H9 (cell line): ENCODE measurements around the gene PCDHB13. TPM values are rescaled to one million over a fixed set of nuclear protein-coding genes. Genes with fewer than 3 reads are reported as not detected.
"Not testable (repeated sequence)": the region's sequence is repeated elsewhere in the genome, so short reads cannot be mapped to it uniquely, and the experiment has no call there.

Experiments used
- DNase-seq: peaks from one replicate; pipeline ENCODE4 v3.0.0-alpha.2; 2017
- H2AFZ ChIP-seq: one replicate; pipeline ENCODE4 v1.6.1; 2013; ENCODE audit warnings: mild to moderate bottlenecking, low read length, control low read depth, moderate library complexity
- H2AK5ac ChIP-seq: 2 replicates; pipeline ENCODE4 v1.6.1; 2013; ENCODE audit warnings: low read length, control low read depth, mixed read lengths; ENCODE audit not compliant: insufficient read length
- H2BK120ac ChIP-seq: one replicate; pipeline ENCODE4 v1.6.1; 2013; ENCODE audit warnings: low read depth, mild to moderate bottlenecking, low read length, control low read depth, inconsistent platforms; ENCODE audit not compliant: poor library complexity, severe bottlenecking
- H2BK12ac ChIP-seq: 2 replicates; pipeline ENCODE4 v1.6.1; 2013; ENCODE audit warnings: low read length, control low read depth, mixed read lengths, low read depth; ENCODE audit not compliant: insufficient read length
- H2BK15ac ChIP-seq: 2 replicates; pipeline ENCODE4 v1.6.1; 2013; ENCODE audit warnings: low read depth, low read length, control low read depth
- H2BK20ac ChIP-seq: one replicate; pipeline ENCODE4 v1.6.1; 2013; ENCODE audit warnings: low read depth, mild to moderate bottlenecking, low read length, control low read depth, inconsistent platforms; ENCODE audit not compliant: poor library complexity, severe bottlenecking
- H2BK5ac ChIP-seq: 2 replicates; pipeline ENCODE4 v1.6.1; 2013; ENCODE audit warnings: low read length, control low read depth, mixed read lengths; ENCODE audit not compliant: insufficient read length
- H3K14ac ChIP-seq: 2 replicates; pipeline ENCODE4 v1.6.1; 2013; ENCODE audit warnings: low read length, control low read depth; ENCODE audit not compliant: insufficient read depth
- H3K18ac ChIP-seq: 2 replicates; pipeline ENCODE4 v1.6.1; 2013; ENCODE audit warnings: low read depth, mild to moderate bottlenecking, mixed read lengths, low read length, control low read depth; ENCODE audit not compliant: insufficient read length
- H3K23ac ChIP-seq: 2 replicates; pipeline ENCODE4 v1.6.1; 2013; ENCODE audit warnings: low read length, control low read depth, mixed read lengths, low read depth; ENCODE audit not compliant: insufficient read length
- H3K23me2 ChIP-seq: 2 replicates; pipeline ENCODE4 v1.6.1; 2013; ENCODE audit warnings: low read depth, mild to moderate bottlenecking, mixed read lengths, low read length, control low read depth; ENCODE audit not compliant: insufficient read length, poor library complexity, severe bottlenecking
- H3K27ac ChIP-seq: 2 replicates; pipeline ENCODE4 v1.5.1; 2013; ENCODE audit warnings: low read length, control low read depth, mixed read lengths, low read depth; ENCODE audit not compliant: insufficient read length
- H3K27me3 ChIP-seq: 2 replicates; pipeline ENCODE4 v1.6.1; 2013; ENCODE audit warnings: low read length, control low read depth, inconsistent platforms; ENCODE audit not compliant: insufficient read depth
- H3K4ac ChIP-seq: 2 replicates; pipeline ENCODE4 v1.6.1; 2013; ENCODE audit warnings: low read depth, mild to moderate bottlenecking, control low read depth, inconsistent platforms, low read length, moderate library complexity
- H3K4me1 ChIP-seq: 2 replicates; pipeline ENCODE4 v1.6.1; 2013; ENCODE audit warnings: low read length, control low read depth, inconsistent platforms; ENCODE audit not compliant: insufficient read depth
- H3K4me2 ChIP-seq: 2 replicates; pipeline ENCODE4 v1.6.1; 2013; ENCODE audit warnings: low read length, control low read depth, mixed read lengths; ENCODE audit not compliant: insufficient read length, insufficient read depth
- H3K56ac ChIP-seq: 2 replicates; pipeline ENCODE4 v1.6.1; 2013; ENCODE audit warnings: low read depth, mild to moderate bottlenecking, mixed read lengths, low read length, control low read depth; ENCODE audit not compliant: insufficient read length
- H3K79me1 ChIP-seq: 2 replicates; pipeline ENCODE4 v1.6.1; 2013; ENCODE audit warnings: low read depth, mild to moderate bottlenecking, moderate library complexity, low read length, control low read depth, inconsistent platforms; ENCODE audit not compliant: insufficient read depth, poor library complexity, severe bottlenecking
- H3K79me2 ChIP-seq: 2 replicates; pipeline ENCODE4 v1.6.1; 2013; ENCODE audit warnings: low read length, control low read depth, inconsistent platforms; ENCODE audit not compliant: insufficient read depth
- H3K9ac ChIP-seq: 2 replicates; pipeline ENCODE4 v1.6.1; 2013; ENCODE audit warnings: low read length, control low read depth, mixed read lengths; ENCODE audit not compliant: insufficient read length; ENCODE audit errors: extremely low read depth
- H3K9me3 ChIP-seq: one replicate; pipeline ENCODE4 v1.6.1; 2013; ENCODE audit warnings: low read depth, low read length, inconsistent platforms; ENCODE audit not compliant: control insufficient read depth
- H3T11ph ChIP-seq: one replicate; pipeline ENCODE4 v1.6.1; 2013; ENCODE audit warnings: mild to moderate bottlenecking, low read length, control low read depth, inconsistent platforms
- H4K20me1 ChIP-seq: one replicate; pipeline ENCODE4 v1.6.1; 2013; ENCODE audit not compliant: control insufficient read depth, insufficient read length, insufficient read depth
- H4K5ac ChIP-seq: 2 replicates; pipeline ENCODE4 v1.6.1; 2013; ENCODE audit warnings: low read depth, mild to moderate bottlenecking, mixed read lengths, low read length, control low read depth; ENCODE audit not compliant: insufficient read length
- H4K8ac ChIP-seq: replicated peaks from 2 replicates; pipeline ENCODE4 v1.6.1; 2013; ENCODE audit warnings: low read length, control low read depth, mixed read lengths, low read depth; ENCODE audit not compliant: insufficient read length
- H4K91ac ChIP-seq: 2 replicates; pipeline ENCODE4 v1.6.1; 2013; ENCODE audit warnings: low read depth, mild to moderate bottlenecking, moderate library complexity, mixed read lengths, low read length, control low read depth; ENCODE audit not compliant: insufficient read length
- H3K27ac Mint-ChIP-seq, 3 experiments: 2 replicates in 2 of 3; 3 replicates in 1 of 3; pipeline ENCODE4 v1.8.0; 2020 to 2021; ENCODE audit warnings: mixed read lengths in 3 of 3, mild to moderate bottlenecking in 1 of 3, moderate library complexity in 1 of 3
- H3K27me3 Mint-ChIP-seq: 2 replicates; pipeline ENCODE4 v1.8.0; 2021; ENCODE audit warnings: low read depth, mild to moderate bottlenecking, moderate library complexity, mixed read lengths
- H3K36me3 Mint-ChIP-seq, 3 experiments: 2 replicates in 2 of 3; 3 replicates in 1 of 3; pipeline ENCODE4 v1.8.0; 2020 to 2021; ENCODE audit warnings: low read depth in 3 of 3, mixed read lengths in 3 of 3; ENCODE audit not compliant: insufficient read depth in 1 of 3
- H3K4me1 Mint-ChIP-seq, 2 experiments: 2 replicates each; pipeline ENCODE4 v1.8.0; 2020; ENCODE audit warnings: mixed read lengths in 2 of 2
- H3K4me3 Mint-ChIP-seq, 2 experiments: 2 replicates in 1 of 2; 3 replicates in 1 of 2; pipeline ENCODE4 v1.8.0; 2020 to 2021; ENCODE audit warnings: mild to moderate bottlenecking in 2 of 2, mixed read lengths in 2 of 2, moderate library complexity in 1 of 2
- H3K9me3 Mint-ChIP-seq, 2 experiments: 2 replicates in 1 of 2; 3 replicates in 1 of 2; pipeline ENCODE4 v1.8.0; 2020; ENCODE audit warnings: mild to moderate bottlenecking in 2 of 2, mixed read lengths in 2 of 2, moderate library complexity in 1 of 2
- WGBS: extraction: QIAGEN DNeasy Blood & Tissue Kit; methylation state at CpG from one replicate; pipeline ENCODE4 v1.1.7; 2013; ENCODE audit warnings: missing lambda C conversion rate, low lambda C conversion rate, mixed read lengths; ENCODE audit not compliant: insufficient read length; ENCODE audit errors: extremely low coverage; 5-methylcytosine and 5-hydroxymethylcytosine counted together
- total RNA-seq: library from RNA; stranded (reverse); gene quantifications from 2 replicates; pipeline ENCODE4 v1.2.1, GENCODE V29; 2021
- TF ChIP-seq, protein P1 (sequence below): fragments of 200-600 bp; sonication (generic); conservative IDR thresholded peaks from 3 replicates; pipeline ENCODE4 v1.8.0; 2021; ENCODE audit warnings: antibody characterized with exemption, mild to moderate bottlenecking

Gene PCDHB13
- total RNA-seq, 1 experiment from 2014 or later: 1.7 TPM

DNA sequence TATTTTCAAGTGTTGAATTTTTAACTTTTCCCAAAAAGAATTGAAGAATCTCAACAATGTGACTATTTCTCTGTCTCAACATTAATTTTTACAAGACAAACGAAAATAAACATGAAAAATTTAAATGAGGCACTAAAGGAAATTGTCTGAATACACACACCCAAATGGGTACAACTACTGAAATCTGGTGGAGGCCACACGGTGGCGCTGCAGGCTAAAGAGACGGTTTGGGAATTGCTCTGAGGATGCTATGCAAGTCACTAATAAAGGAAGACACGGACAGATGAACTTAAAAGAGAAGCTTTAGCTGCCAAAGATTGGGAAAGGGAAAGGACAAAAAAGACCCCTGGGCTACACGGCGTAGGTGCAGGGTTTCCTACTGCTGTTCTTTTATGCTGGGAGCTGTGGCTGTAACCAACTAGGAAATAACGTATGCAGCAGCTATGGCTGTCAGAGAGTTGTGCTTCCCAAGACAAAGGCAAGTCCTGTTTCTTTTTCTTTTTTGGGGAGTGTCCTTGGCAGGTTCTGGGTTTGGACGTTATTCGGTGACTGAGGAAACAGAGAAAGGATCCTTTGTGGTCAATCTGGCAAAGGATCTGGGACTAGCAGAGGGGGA lies 21.5 kb upstream of the PCDHB13 start, which contains the start of gene PCDHB10:
PCDHB10 (plus strand) TSS at position 244 of the 616 bp plus-strand sequence; CDS start at position 444, 200 bp downstream.
- no peak within 1 kb of the TSS for H4K5ac ChIP-seq
- H3K27ac Mint-ChIP-seq: no peak within 1 kb of the TSS
- H2BK12ac ChIP-seq: no peak within 1 kb of the TSS
- H3K4me1 Mint-ChIP-seq: peaks cover 4 to 6% of the 10 kb centered on the region in 2 experiments
- no peak within 1 kb of the TSS for H4K8ac ChIP-seq
- no peaks in the 10 kb centered on the region for H3K79me2 ChIP-seq
- no peak within 1 kb of the TSS for H3T11ph ChIP-seq
- no peak within 1 kb of the TSS for H3K27ac ChIP-seq
- H2BK5ac ChIP-seq: no peak within 1 kb of the TSS
- peak within 1 kb of the TSS; percentile 86; the same call in 1 of the 2 replicates for H3K14ac ChIP-seq
- H2AFZ ChIP-seq: peak within 1 kb of the TSS; percentile 76
- H3K79me1 ChIP-seq: no peaks in the 10 kb centered on the region
- no peaks in the 10 kb centered on the region for H3K9me3 ChIP-seq
- no peaks in the 10 kb centered on the region for H3K23me2 ChIP-seq
- DNase-seq: peak; percentile 77
- peak within 1 kb of the TSS; percentile 24 to 50; a peak in 4 of 5 replicates for H3K4me3 Mint-ChIP-seq
- H3K4ac ChIP-seq: no peak within 1 kb of the TSS
- peaks cover 32% of the 10 kb centered on the region in 2 experiments for H3K9me3 Mint-ChIP-seq
- H3K18ac ChIP-seq: peak within 1 kb of the TSS; percentile 72
- TF ChIP-seq, protein P1, sequence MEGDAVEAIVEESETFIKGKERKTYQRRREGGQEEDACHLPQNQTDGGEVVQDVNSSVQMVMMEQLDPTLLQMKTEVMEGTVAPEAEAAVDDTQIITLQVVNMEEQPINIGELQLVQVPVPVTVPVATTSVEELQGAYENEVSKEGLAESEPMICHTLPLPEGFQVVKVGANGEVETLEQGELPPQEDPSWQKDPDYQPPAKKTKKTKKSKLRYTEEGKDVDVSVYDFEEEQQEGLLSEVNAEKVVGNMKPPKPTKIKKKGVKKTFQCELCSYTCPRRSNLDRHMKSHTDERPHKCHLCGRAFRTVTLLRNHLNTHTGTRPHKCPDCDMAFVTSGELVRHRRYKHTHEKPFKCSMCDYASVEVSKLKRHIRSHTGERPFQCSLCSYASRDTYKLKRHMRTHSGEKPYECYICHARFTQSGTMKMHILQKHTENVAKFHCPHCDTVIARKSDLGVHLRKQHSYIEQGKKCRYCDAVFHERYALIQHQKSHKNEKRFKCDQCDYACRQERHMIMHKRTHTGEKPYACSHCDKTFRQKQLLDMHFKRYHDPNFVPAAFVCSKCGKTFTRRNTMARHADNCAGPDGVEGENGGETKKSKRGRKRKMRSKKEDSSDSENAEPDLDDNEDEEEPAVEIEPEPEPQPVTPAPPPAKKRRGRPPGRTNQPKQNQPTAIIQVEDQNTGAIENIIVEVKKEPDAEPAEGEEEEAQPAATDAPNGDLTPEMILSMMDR: peak; percentile 94
- peak within 1 kb of the TSS; percentile 22 for H3K4me2 ChIP-seq
- no CpG with 5 or more reads among the region's 10 CpGs for WGBS
- no peak within 1 kb of the TSS for H4K91ac ChIP-seq
- H4K20me1 ChIP-seq: no peaks in the 10 kb centered on the region
- H3K27me3 Mint-ChIP-seq: no peaks in the 10 kb centered on the region; the same call in 1 of the 2 replicates
- no peak within 1 kb of the TSS for H3K56ac ChIP-seq
- H2BK20ac ChIP-seq: no peak within 1 kb of the TSS
- no peak within 1 kb of the TSS for H2BK15ac ChIP-seq
- no peak within 1 kb of the TSS for H2AK5ac ChIP-seq
- H3K9ac ChIP-seq: no peak within 1 kb of the TSS
- H3K4me1 ChIP-seq: no peaks in the 10 kb centered on the region
- no peak within 1 kb of the TSS for H3K23ac ChIP-seq
- H3K27me3 ChIP-seq: no peaks in the 10 kb centered on the region
- H3K36me3 Mint-ChIP-seq: peaks cover 8 to 26% (median 12%) of the 10 kb centered on the region in 3 experiments
- no peak within 1 kb of the TSS for H2BK120ac ChIP-seq

DNA sequence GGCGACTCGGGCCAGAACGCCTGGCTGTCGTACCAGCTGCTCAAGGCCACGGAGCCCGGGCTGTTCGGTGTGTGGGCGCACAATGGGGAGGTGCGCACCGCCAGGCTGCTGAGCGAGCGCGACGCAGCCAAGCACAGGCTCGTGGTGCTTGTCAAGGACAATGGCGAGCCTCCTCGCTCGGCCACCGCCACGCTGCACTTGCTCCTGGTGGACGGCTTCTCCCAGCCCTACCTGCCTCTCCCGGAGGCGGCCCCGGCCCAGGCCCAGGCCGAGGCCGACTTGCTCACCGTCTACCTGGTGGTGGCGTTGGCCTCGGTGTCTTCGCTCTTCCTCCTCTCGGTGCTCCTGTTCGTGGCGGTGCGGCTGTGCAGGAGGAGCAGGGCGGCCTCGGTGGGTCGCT lies 19.4 kb upstream of the PCDHB13 start:
- H3K18ac ChIP-seq, H2AK5ac ChIP-seq, H3K56ac ChIP-seq, H3K27me3 Mint-ChIP-seq, H3K4me2 ChIP-seq, H3K4me1 ChIP-seq, H3K9me3 ChIP-seq, H2BK20ac ChIP-seq, H2AFZ ChIP-seq, H3K79me1 ChIP-seq, H2BK5ac ChIP-seq, H4K91ac ChIP-seq, H3T11ph ChIP-seq, H3K23ac ChIP-seq, H4K8ac ChIP-seq, H4K5ac ChIP-seq, H3K4ac ChIP-seq, H3K79me2 ChIP-seq, H3K4me1 Mint-ChIP-seq, H3K27me3 ChIP-seq, H2BK12ac ChIP-seq, H3K23me2 ChIP-seq, H3K9ac ChIP-seq, H2BK120ac ChIP-seq, DNase-seq, H3K4me3 Mint-ChIP-seq, H3K14ac ChIP-seq, H2BK15ac ChIP-seq, H3K27ac Mint-ChIP-seq, H4K20me1 ChIP-seq, H3K27ac ChIP-seq: not testable (repeated sequence)
- WGBS: no CpG with 5 or more reads among the region's 37 CpGs
- Mint-ChIP-seq H3K36me3 (peaks cover 3 to 19% (median 9%) of the 10 kb centered on the region in 3 experiments), H3K9me3 (peaks cover 30% of the 10 kb centered on the region in 2 experiments)
